Activated naive CD4-positive, alpha-beta T cell treated with anti-CD3 and anti-CD28 coated beads for 36 hours (primary cell): ENCODE measurements around the gene DLG2. TPM values are rescaled to one million over a fixed set of nuclear protein-coding genes. Genes with fewer than 3 reads are reported as not detected.
"Not testable (repeated sequence)": the region's sequence is repeated elsewhere in the genome, so short reads cannot be mapped to it uniquely, and the experiment has no call there.

Experiments used
- CTCF ChIA-PET: fragments of 350-600 bp; sonication (Branson Sonifier 250); formaldehyde crosslinking; loops from one replicate; lab custom pipeline; 2021; ENCODE audit warnings: antibody characterized with exemption; lab: Charles Lee
- DNase-seq: peaks from one replicate; pipeline ENCODE4 v3.0.0-alpha.2; 2020
- H3K27ac Mint-ChIP-seq: one replicate; pipeline ENCODE4 v1.8.0; 2021; ENCODE audit warnings: mild to moderate bottlenecking, mixed read lengths
- H3K27me3 Mint-ChIP-seq: one replicate; pipeline ENCODE4 v1.8.0; 2021; ENCODE audit warnings: low read depth, mixed read lengths
- H3K36me3 Mint-ChIP-seq: one replicate; pipeline ENCODE4 v1.8.0; 2021; ENCODE audit warnings: low read depth, mixed read lengths
- H3K4me1 Mint-ChIP-seq: one replicate; pipeline ENCODE4 v1.8.0; 2021; ENCODE audit warnings: low read depth, mixed read lengths
- H3K4me3 Mint-ChIP-seq: one replicate; pipeline ENCODE4 v1.8.0; 2021; ENCODE audit warnings: mild to moderate bottlenecking, moderate library complexity, mixed read lengths
- H3K9me3 Mint-ChIP-seq: one replicate; pipeline ENCODE4 v1.8.0; 2021; ENCODE audit warnings: mixed read lengths
- intact Hi-C: fragments of 100-400 bp; cut with micrococcal nuclease; formaldehyde crosslinking; loops from one replicate; pipeline ENCODE4 v1.15.1; 2023
- total RNA-seq, 2 experiments: library from RNA; stranded (reverse); gene quantifications; one replicate each; pipeline ENCODE4 v1.2.3, GENCODE V29; 2021

Gene DLG2
- total RNA-seq, 2 experiments from 2014 or later = 3.3 to 4.6 TPM

DNA sequence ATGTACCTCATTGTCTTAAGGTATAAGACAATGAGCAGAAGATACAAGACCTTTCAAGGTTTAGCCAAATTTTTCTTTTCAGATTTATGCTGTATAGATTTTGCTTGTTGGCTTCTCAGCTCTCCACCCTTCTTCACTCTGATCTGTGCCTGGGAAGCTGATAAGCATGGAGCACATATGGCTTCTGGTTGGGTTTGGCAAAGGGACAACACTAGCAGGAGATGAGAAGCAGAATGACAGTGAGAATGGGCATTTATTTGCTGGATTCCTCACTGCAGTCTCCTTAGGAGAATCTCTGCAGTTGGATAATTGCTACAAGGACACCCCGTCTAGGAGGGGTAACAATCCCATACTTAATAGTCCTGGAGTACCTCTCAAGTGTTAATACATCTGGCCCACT, 1866.2 kb downstream of the DLG2 start:
- CTCF ChIA-PET = no interaction called here
- peaks cover 3% of the 10 kb centered on the region for H3K27me3 Mint-ChIP-seq
- intact Hi-C loops = no loop called here
- no peak for DNase-seq
- no peaks in the 10 kb centered on the region for H3K36me3 Mint-ChIP-seq
- no peaks in the 10 kb centered on the region for H3K9me3 Mint-ChIP-seq
- H3K4me3 Mint-ChIP-seq = no peak overlapping the region
- no peaks in the 10 kb centered on the region for H3K4me1 Mint-ChIP-seq
- no peak overlapping the region for H3K27ac Mint-ChIP-seq

DNA sequence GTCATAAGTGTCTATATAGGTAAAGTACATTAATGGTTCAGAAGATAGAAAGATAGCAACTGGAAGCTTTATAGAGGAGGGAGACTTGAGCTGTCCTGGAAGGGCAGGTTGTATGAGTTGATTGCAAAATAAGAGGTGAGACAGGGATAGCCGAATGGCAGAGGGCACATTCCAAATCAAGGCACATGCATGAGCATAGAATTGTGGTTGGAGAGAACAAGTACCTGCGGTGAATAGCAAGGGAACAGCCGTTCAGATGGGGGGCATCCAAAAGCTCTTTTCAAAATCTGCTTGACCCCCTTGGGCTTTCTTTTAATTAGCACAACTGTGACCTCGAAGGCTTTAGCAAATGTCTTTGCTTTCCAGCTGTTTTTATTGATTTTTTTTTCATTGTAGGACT, 1868.0 kb downstream of the DLG2 start:
- DNase-seq = no peak
- intact Hi-C loops = no loop called here
- H3K4me1 Mint-ChIP-seq = no peaks in the 10 kb centered on the region
- H3K36me3 Mint-ChIP-seq = no peaks in the 10 kb centered on the region
- no peak overlapping the region for H3K4me3 Mint-ChIP-seq
- H3K27me3 Mint-ChIP-seq = peaks cover 3% of the 10 kb centered on the region
- H3K27ac Mint-ChIP-seq = no peak overlapping the region
- CTCF ChIA-PET = no interaction called here
- no peaks in the 10 kb centered on the region for H3K9me3 Mint-ChIP-seq

DNA sequence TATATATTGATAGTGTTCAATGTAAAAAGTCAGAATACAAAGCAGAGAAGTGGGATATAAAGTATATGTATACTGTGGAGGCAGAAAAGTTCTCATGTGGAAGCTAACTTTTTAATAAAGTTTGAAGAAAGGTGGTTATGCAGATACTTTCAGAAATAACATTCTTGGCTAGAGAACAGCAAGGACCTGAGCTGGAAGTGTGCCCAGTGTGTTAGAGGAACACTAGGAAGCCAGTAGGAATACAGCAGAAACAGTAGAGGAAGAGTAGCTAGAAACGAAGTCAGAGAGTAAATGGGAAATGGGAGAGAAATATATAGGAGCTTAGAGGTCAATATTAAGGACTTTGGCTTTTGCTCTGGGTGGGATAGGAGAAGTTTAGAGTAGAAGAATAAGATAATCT, 1876.1 kb downstream of the DLG2 start:
- intact Hi-C loops = no loop called here
- H3K27me3 Mint-ChIP-seq = peaks cover 14% of the 10 kb centered on the region
- H3K27ac Mint-ChIP-seq = no peak overlapping the region
- no peaks in the 10 kb centered on the region for H3K9me3 Mint-ChIP-seq
- no peak for DNase-seq
- no peak overlapping the region for H3K4me3 Mint-ChIP-seq
- no peaks in the 10 kb centered on the region for H3K36me3 Mint-ChIP-seq
- CTCF ChIA-PET = no interaction called here
- H3K4me1 Mint-ChIP-seq = no peaks in the 10 kb centered on the region

DNA sequence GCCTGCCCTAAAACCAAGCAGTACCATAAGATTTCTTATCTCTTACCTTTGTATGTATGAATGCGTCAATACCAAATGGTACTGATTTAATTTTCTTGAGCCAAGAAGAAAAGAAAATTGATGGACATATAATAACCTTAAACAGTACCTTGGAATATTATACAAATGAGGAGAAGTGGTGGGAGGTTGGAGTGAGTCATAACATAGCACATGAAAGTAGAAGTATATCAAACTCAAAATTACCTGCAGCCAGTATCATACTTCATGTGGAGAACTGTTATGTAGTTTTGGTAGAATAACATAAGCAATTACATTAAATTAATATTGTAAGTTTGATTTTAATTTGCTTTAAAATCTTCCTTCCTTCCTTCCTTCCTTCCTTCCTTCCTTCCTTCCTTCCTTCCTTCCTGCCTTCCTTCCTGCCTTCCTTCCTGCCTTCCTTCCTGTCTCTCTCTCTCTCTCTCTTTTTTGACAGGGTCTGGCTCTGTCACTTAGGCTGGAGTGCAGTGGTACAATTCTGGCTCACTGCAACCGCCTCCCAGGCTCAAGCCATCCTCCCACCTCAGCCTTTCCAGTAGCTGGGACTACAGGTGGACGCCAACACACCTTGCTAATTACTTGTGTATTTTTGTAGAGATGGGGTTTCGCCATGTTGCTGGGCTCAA, 1880.1 kb downstream of the DLG2 start:
- intact Hi-C loops = no loop called here
- no peak for DNase-seq
- no peaks in the 10 kb centered on the region for H3K36me3 Mint-ChIP-seq
- H3K27ac Mint-ChIP-seq = no peak overlapping the region
- H3K4me1 Mint-ChIP-seq = no peaks in the 10 kb centered on the region
- CTCF ChIA-PET = no interaction called here
- no peak overlapping the region for H3K4me3 Mint-ChIP-seq
- H3K27me3 Mint-ChIP-seq = peaks cover 16% of the 10 kb centered on the region
- H3K9me3 Mint-ChIP-seq = peaks cover 4% of the 10 kb centered on the region

DNA sequence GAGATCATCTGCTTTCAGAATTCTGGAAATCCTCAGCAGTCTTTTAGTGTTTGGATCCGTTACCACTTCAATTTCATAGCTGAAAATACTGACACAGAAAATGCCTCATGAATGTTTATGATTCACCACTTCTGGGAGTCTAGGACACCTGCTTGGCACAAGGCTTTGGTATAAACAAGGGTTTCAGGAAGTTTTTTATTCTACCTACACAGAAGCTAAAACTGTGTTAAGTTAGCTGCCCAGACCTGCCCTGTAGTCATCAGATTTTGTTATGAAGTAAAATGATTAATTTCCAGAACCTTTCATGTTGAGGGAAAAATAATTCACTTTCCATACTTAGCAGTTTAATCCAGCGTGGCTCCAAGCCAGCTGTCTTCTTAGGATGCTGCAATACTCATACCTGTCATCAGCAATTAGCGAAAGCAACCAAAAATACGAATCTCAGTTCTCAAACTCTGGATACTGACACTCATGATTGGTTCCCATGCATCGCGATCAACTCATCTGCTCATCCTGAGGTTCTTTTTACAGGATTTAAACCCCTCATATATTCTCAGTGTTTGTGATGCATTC, 1882.4 kb downstream of the DLG2 start:
- no peak for DNase-seq
- CTCF ChIA-PET = no interaction called here
- Mint-ChIP-seq H3K4me1 (no peaks in the 10 kb centered on the region), H3K4me3 (no peak overlapping the region), H3K9me3 (peaks cover 4% of the 10 kb centered on the region), H3K36me3 (no peaks in the 10 kb centered on the region), H3K27ac (no peak overlapping the region), H3K27me3 (peaks cover 8% of the 10 kb centered on the region)
- intact Hi-C loops = no loop called here

DNA sequence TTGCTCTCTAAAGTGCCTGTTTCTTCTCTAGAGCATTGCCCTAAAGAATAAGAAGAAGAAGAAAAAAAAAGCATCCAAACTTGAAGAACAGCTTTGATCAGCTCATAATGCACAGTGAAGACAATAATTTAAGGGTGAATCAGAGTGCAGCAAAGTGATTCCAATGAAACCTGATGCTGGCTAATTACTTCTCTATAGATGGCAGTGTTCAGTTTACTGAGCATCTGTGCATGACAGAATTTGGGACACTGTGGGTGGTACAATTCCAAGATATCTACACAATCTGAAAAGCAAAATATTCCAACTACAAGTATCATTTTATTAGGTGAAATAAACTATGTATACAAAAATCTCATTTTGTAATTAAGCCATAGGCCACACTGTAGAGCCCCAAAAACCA, 1890.5 kb downstream of the DLG2 start:
- Mint-ChIP-seq H3K4me1 (no peaks in the 10 kb centered on the region), H3K4me3 (no peak overlapping the region)
- CTCF ChIA-PET = no interaction called here

DNA sequence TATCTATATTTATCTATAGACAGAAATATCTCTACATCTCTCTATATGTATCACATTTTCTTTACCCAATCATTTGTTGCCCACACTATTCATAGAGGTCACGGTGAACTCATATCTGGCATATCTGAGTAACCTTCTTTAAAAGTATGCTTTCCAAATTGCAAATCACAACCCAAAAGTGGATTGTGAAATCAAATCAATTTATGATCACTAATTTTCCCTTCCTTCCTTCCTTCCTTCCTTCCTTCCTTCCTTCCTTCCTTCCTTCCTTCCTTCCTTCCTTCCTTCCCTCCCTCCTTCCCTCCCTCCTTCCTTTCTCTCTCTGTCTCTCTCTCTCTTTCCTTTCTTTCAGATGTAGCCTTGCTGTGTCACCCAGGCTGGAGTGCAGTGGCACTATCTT, 1893.0 kb downstream of the DLG2 start:
- Mint-ChIP-seq H3K4me3 (no peak overlapping the region), H3K9me3 (no peaks in the 10 kb centered on the region), H3K27me3 (peaks cover 8% of the 10 kb centered on the region), H3K4me1 (no peaks in the 10 kb centered on the region), H3K27ac (no peak overlapping the region), H3K36me3 (no peaks in the 10 kb centered on the region)
- CTCF ChIA-PET = no interaction called here
- intact Hi-C loops = no loop called here
- no peak for DNase-seq

More for the DNA sequence above, 1890.5 kb downstream of the DLG2 start:
- Mint-ChIP-seq H3K27ac (no peak overlapping the region), H3K27me3 (no peaks in the 10 kb centered on the region), H3K9me3 (no peaks in the 10 kb centered on the region), H3K36me3 (no peaks in the 10 kb centered on the region)
- intact Hi-C loops = no loop called here
- DNase-seq = no peak

DNA sequence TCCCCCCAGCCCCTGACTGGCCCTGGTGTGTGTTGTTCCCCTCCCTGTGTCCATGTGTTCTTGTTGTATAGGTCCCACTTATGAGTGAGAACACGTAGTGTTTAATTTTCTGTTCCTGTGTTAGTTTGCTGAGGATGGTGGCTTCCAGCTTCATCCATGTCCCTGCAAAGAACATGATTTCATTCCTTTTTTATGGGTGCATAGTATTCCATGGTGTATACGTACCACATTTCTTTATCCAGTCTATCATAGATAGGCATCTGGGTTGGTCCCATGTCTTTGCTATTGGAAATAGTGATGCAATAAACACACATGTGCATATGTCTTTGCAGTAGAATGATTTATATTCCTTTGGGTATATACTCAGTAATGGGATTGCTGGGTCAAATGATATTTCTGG, 1895.9 kb downstream of the DLG2 start:
- H3K4me1 Mint-ChIP-seq, intact Hi-C loops, DNase-seq, H3K9me3 Mint-ChIP-seq, H3K27me3 Mint-ChIP-seq, H3K4me3 Mint-ChIP-seq, H3K27ac Mint-ChIP-seq, H3K36me3 Mint-ChIP-seq: not testable (repeated sequence)
- CTCF ChIA-PET = interaction anchor here (1.1 kb wide), 1 partner anchor 7 kb away, joined by 3 read pairs; no protein-coding TSS in a partner anchor

DNA sequence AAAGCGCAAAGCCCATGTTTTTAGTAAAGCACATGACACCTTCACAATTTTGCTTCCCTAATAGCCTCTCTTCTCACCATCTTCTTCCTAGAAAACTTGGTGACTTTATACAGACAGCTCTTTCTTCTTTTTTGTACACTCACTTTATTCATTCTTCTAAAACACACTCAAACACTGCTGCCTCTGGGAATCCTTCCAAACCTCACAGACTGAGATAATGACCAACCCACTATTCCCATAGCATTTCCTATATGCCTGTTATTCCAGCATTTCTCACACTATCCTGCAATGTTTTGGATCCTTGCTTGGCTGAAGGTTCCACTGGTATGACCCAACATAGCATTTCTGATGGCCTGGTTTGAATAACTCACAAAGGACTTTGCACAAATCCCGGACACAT, 1898.9 kb downstream of the DLG2 start:
- Mint-ChIP-seq H3K27ac (no peak overlapping the region), H3K9me3 (no peaks in the 10 kb centered on the region), H3K4me3 (no peak overlapping the region), H3K4me1 (peaks cover 8% of the 10 kb centered on the region), H3K27me3 (peaks cover 17% of the 10 kb centered on the region), H3K36me3 (no peaks in the 10 kb centered on the region)
- CTCF ChIA-PET = no interaction called here
- intact Hi-C loops = loop anchor here (10.0 kb wide), 3 partner anchors 623 to 1043 kb away; partner anchors contain the start of genes DDIAS and PRCP
- no peak for DNase-seq

DNA sequence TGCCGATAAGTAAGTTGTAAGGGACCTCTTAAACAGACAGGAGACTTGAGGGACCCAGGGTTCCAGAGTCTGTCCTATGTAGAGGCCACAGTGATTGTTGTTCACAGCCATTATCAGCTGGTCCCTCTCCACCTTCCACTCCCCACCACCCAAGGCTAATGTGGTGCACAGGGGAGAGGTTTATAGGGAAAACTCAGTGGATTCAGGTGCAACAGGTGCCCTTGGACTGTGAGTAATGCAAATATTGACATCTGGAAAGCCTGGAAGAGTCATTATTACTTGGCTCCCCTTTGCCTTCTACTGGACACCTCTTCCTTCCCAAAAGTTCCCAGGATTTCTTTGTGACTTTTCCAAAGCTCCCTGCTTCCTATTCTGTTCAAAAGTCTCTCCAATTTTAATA, 1899.9 kb downstream of the DLG2 start:
- CTCF ChIA-PET = interaction anchor here (0.6 kb wide), 1 partner anchor 860 kb away, joined by 3 read pairs; no protein-coding TSS in a partner anchor
- DNase-seq = no peak
- intact Hi-C loops = loop anchor here (10.0 kb wide), 3 partner anchors 622 to 1042 kb away; partner anchors contain the start of genes DDIAS and PRCP
- no peak overlapping the region for H3K4me3 Mint-ChIP-seq
- H3K4me1 Mint-ChIP-seq = peaks cover 8% of the 10 kb centered on the region
- peaks cover 17% of the 10 kb centered on the region for H3K27me3 Mint-ChIP-seq
- no peaks in the 10 kb centered on the region for H3K9me3 Mint-ChIP-seq
- no peaks in the 10 kb centered on the region for H3K36me3 Mint-ChIP-seq
- H3K27ac Mint-ChIP-seq = no peak overlapping the region

DNA sequence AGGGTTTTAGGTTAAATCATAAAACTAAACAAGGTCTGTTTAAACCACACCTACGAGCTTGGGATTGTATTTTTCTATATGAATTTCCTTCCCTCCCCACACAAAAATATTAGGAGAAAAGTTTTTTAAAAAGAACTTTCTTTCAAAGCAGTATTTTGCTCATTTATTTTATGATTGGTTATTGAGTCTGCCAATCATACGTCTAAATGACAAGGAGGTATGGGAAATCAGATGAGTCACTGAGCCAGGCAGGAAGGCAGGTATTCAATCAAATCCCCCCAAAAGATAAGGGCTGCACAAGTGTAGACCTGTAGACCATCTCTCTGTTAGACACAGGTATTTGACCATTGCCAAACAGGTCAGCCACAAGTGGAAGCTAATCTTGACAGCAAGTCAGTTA, 1900.8 kb downstream of the DLG2 start:
- H3K4me3 Mint-ChIP-seq = no peak overlapping the region
- H3K27me3 Mint-ChIP-seq = peaks cover 15% of the 10 kb centered on the region
- H3K4me1 Mint-ChIP-seq = peaks cover 8% of the 10 kb centered on the region
- no peaks in the 10 kb centered on the region for H3K9me3 Mint-ChIP-seq
- no peak for DNase-seq
- intact Hi-C loops = loop anchor here (10.0 kb wide), 3 partner anchors 622 to 1042 kb away; partner anchors contain the start of genes DDIAS and PRCP
- H3K36me3 Mint-ChIP-seq = no peaks in the 10 kb centered on the region
- H3K27ac Mint-ChIP-seq = no peak overlapping the region
- CTCF ChIA-PET = interaction anchor here (0.6 kb wide), 2 partner anchors 89 to 1044 kb away, joined by 3 read pairs; no protein-coding TSS in a partner anchor

DNA sequence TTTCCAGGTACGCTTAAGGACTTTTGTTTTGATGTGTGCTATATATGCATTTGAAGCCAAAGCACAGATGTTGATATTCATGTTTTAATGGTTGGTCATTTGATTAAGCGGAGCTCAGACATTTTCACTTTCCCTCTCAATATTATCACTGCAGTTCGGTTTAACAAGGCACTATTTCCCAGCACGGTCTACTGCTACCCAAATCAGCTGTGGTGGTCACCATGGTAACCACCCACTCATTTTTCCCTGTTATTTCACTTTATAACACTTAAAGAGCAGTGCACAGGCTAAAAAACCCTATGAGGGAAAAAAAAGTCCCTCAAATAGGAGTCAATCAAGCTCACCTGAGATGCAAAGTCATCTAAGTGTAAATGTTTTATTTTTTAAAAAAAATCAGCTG, 1901.4 kb downstream of the DLG2 start:
- peaks cover 13% of the 10 kb centered on the region for H3K27me3 Mint-ChIP-seq
- CTCF ChIA-PET = interaction anchor here (0.6 to 0.7 kb wide), 4 partner anchors 30 to 1043 kb away, joined by 3 read pairs; no protein-coding TSS in a partner anchor
- no peak overlapping the region for H3K4me3 Mint-ChIP-seq
- no peaks in the 10 kb centered on the region for H3K36me3 Mint-ChIP-seq
- no peaks in the 10 kb centered on the region for H3K9me3 Mint-ChIP-seq
- no peak for DNase-seq
- H3K4me1 Mint-ChIP-seq = peaks cover 8% of the 10 kb centered on the region
- intact Hi-C loops = loop anchor here (10.0 kb wide), 3 partner anchors 621 to 1041 kb away; partner anchors contain the start of genes DDIAS and PRCP
- H3K27ac Mint-ChIP-seq = no peak overlapping the region

DNA sequence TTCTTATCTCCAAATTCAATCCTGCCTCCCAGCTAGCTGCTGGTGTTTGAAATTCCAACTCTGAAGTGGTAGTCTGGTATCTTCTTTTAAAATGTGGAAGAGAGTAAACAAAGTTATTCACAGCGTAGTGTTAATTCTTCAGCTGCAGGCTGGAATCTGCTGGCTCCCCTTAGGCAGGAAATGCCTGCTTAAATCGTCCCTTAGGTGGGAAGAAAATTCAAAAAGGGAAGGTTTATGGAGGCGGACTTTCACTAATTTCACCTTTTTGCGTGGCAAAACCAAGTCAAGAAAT, 1901.9 kb downstream of the DLG2 start:
- intact Hi-C loops = loop anchor here (10.0 kb wide), 3 partner anchors 620 to 1040 kb away; partner anchors contain the start of genes DDIAS and PRCP
- Mint-ChIP-seq H3K9me3 (no peaks in the 10 kb centered on the region), H3K27ac (no peak overlapping the region), H3K36me3 (no peaks in the 10 kb centered on the region), H3K27me3 (peaks cover 11% of the 10 kb centered on the region), H3K4me3 (no peak overlapping the region), H3K4me1 (peaks cover 8% of the 10 kb centered on the region)
- no peak for DNase-seq
- CTCF ChIA-PET = interaction anchor here (0.7 to 1.6 kb wide), 4 partner anchors 14 to 104 kb away, joined by 3 to 4 read pairs (median 3); no protein-coding TSS in a partner anchor
